TTC549 (cell line): ENCODE data around the gene SLC6A6.

ENCODE experiments used
- FAIRE-seq: peaks from 2 replicates; lab custom pipeline; 2012; peaks lifted over from hg19 to GRCh38; lab: Jason Lieb, UNC

The SLC6A6 gene

GRCh38 chr3:14402304-14402811, at the start of gene SLC6A6:
TSS of gene SLC6A6 (plus strand) at chr3:14402606. CDS start at chr3:14443635, 41,029 bp downstream.
- no peak for FAIRE-seq

GRCh38 chr3:14353502-14353901, 48.9 kb upstream of the SLC6A6 start:
- FAIRE-seq: no peak

GRCh38 chr3:14357463-14357862, 44.9 kb upstream of the SLC6A6 start:
- FAIRE-seq: peak; percentile 11

- peak; percentile 91 for FAIRE-seq
Measured at GRCh38 chr3:14358426-14359211, 43.8 kb upstream of the SLC6A6 start.

GRCh38 chr3:14359348-14359747, 43.1 kb upstream of the SLC6A6 start:
- FAIRE-seq: no peak

- FAIRE-seq: no peak
Measured at GRCh38 chr3:14360123-14360881, 42.1 kb upstream of the SLC6A6 start.

GRCh38 chr3:14361068-14361677, 41.2 kb upstream of the SLC6A6 start:
- no peak for FAIRE-seq

GRCh38 chr3:14362890-14363289, 39.5 kb upstream of the SLC6A6 start:
- no peak for FAIRE-seq

- no peak for FAIRE-seq
Measured at GRCh38 chr3:14363379-14363778, 39.0 kb upstream of the SLC6A6 start.

- FAIRE-seq: peak; percentile 17
Measured at GRCh38 chr3:14363991-14364390, 38.4 kb upstream of the SLC6A6 start.

- FAIRE-seq: no peak
Measured at GRCh38 chr3:14364580-14365292, 37.7 kb upstream of the SLC6A6 start.

- FAIRE-seq: no peak
Measured at GRCh38 chr3:14366248-14366647, 36.2 kb upstream of the SLC6A6 start.

GRCh38 chr3:14366915-14367823, 35.2 kb upstream of the SLC6A6 start:
- FAIRE-seq: no peak

GRCh38 chr3:14368146-14368545, 34.3 kb upstream of the SLC6A6 start:
- FAIRE-seq: no peak

GRCh38 chr3:14368885-14369284, 33.5 kb upstream of the SLC6A6 start:
- FAIRE-seq: no peak

- FAIRE-seq: no peak
Measured at GRCh38 chr3:14369675-14370669, 32.4 kb upstream of the SLC6A6 start.

GRCh38 chr3:14370720-14371572, 31.5 kb upstream of the SLC6A6 start:
- FAIRE-seq: no peak

- no peak for FAIRE-seq
Measured at GRCh38 chr3:14371573-14372474, 30.6 kb upstream of the SLC6A6 start.
